ENCODE results near the gene EID1.

The EID1 gene

GRCh38 chr15:48888191-48888590 lies 10.3 kb downstream of the EID1 start:
- Histone ChIP-seq H3K4me2 (ENCODE audit: insufficient read depth, low read length) (no peak overlapping the region), H3K9ac (ENCODE audit: low read depth, low read length) (no peak overlapping the region), H4K20me1 (ENCODE audit: insufficient read depth, low read length) (no peaks in the 10 kb centered on the region), H2AFZ (ENCODE audit: low read depth, low read length) (no peak overlapping the region), H3K27me3 (ENCODE audit: insufficient read depth, low read length, poor library complexity) (no peaks in the 10 kb centered on the region), H3K36me3 (ENCODE audit: insufficient read depth, low read length) (no peaks in the 10 kb centered on the region), H3K4me1 (ENCODE audit: insufficient read depth, low read length) (no peaks in the 10 kb centered on the region), H3K27ac (ENCODE audit: low read length) (no peak overlapping the region), H3K79me2 (ENCODE audit: insufficient read depth, low read length) (no peaks in the 10 kb centered on the region), H3K9me3 (ENCODE audit: insufficient read depth, low read length, severe bottlenecking) (no peaks in the 10 kb centered on the region), H3K4me3 (ENCODE audit: low read depth in 1 of 2, low read length in 2 of 2) (no peak overlapping the region)
- ATAC-seq (ENCODE audit: insufficient read depth, low read depth) (no peak), DNase-seq (no peak)
- no peak for TF ChIP-seq EZH2 (IDR thresholded peaks at IDR 0.05; ENCODE audit: borderline replicate concordance, low read depth, low read length, severe bottlenecking)

GRCh38 chr15:48888836-48889235 lies 10.9 kb downstream of the EID1 start:
- H3K27me3 ChIP-seq (ENCODE audit: insufficient read depth, low read length, poor library complexity) = no peaks in the 10 kb centered on the region
- no peaks in the 10 kb centered on the region for H3K36me3 ChIP-seq (ENCODE audit: insufficient read depth, low read length)
- no peak overlapping the region for H3K27ac ChIP-seq (ENCODE audit: low read length)
- no peaks in the 10 kb centered on the region for H3K9me3 ChIP-seq (ENCODE audit: insufficient read depth, low read length, severe bottlenecking)
- H3K79me2 ChIP-seq (ENCODE audit: insufficient read depth, low read length) = no peaks in the 10 kb centered on the region
- no peak overlapping the region for H2AFZ ChIP-seq (ENCODE audit: low read depth, low read length)
- no peaks in the 10 kb centered on the region for H4K20me1 ChIP-seq (ENCODE audit: insufficient read depth, low read length)
- H3K9ac ChIP-seq (ENCODE audit: low read depth, low read length) = no peak overlapping the region
- ATAC-seq (ENCODE audit: insufficient read depth, low read depth) (no peak), DNase-seq (no peak)
- H3K4me3 ChIP-seq (ENCODE audit: low read depth in 1 of 2, low read length in 2 of 2) = no peak overlapping the region
- no peaks in the 10 kb centered on the region for H3K4me1 ChIP-seq (ENCODE audit: insufficient read depth, low read length)
- H3K4me2 ChIP-seq (ENCODE audit: insufficient read depth, low read length) = no peak overlapping the region
- TF ChIP-seq EZH2 (IDR thresholded peaks at IDR 0.05; ENCODE audit: borderline replicate concordance, low read depth, low read length, severe bottlenecking) (no peak), CTCF (IDR thresholded peaks at IDR 0.05; ENCODE audit: borderline replicate concordance, extremely low read depth, low read length, poor library complexity, severe bottlenecking) (no peak)

GRCh38 chr15:48889925-48890324 lies 12.0 kb downstream of the EID1 start:
- Histone ChIP-seq H3K36me3 (ENCODE audit: insufficient read depth, low read length) (no peaks in the 10 kb centered on the region), H3K4me3 (ENCODE audit: low read depth in 1 of 2, low read length in 2 of 2) (no peak overlapping the region), H3K4me2 (ENCODE audit: insufficient read depth, low read length) (no peak overlapping the region), H3K9me3 (ENCODE audit: insufficient read depth, low read length, severe bottlenecking) (no peaks in the 10 kb centered on the region), H3K27ac (ENCODE audit: low read length) (no peak overlapping the region), H3K79me2 (ENCODE audit: insufficient read depth, low read length) (no peaks in the 10 kb centered on the region), H4K20me1 (ENCODE audit: insufficient read depth, low read length) (no peaks in the 10 kb centered on the region), H3K27me3 (ENCODE audit: insufficient read depth, low read length, poor library complexity) (no peaks in the 10 kb centered on the region), H2AFZ (ENCODE audit: low read depth, low read length) (no peak overlapping the region), H3K9ac (ENCODE audit: low read depth, low read length) (no peak overlapping the region), H3K4me1 (ENCODE audit: insufficient read depth, low read length) (no peaks in the 10 kb centered on the region)
- TF ChIP-seq CTCF (IDR thresholded peaks at IDR 0.05; ENCODE audit: borderline replicate concordance, extremely low read depth, low read length, poor library complexity, severe bottlenecking) = no peak
- no peak for TF ChIP-seq EZH2 (IDR thresholded peaks at IDR 0.05; ENCODE audit: borderline replicate concordance, low read depth, low read length, severe bottlenecking)
- ATAC-seq (ENCODE audit: insufficient read depth, low read depth) = no peak
- no peak for DNase-seq

- Histone ChIP-seq H3K4me3 (ENCODE audit: low read depth in 1 of 2, low read length in 2 of 2) (no peak overlapping the region), H3K4me2 (ENCODE audit: insufficient read depth, low read length) (no peak overlapping the region), H3K4me1 (ENCODE audit: insufficient read depth, low read length) (no peaks in the 10 kb centered on the region), H4K20me1 (ENCODE audit: insufficient read depth, low read length) (no peaks in the 10 kb centered on the region), H3K27ac (ENCODE audit: low read length) (no peak overlapping the region), H3K36me3 (ENCODE audit: insufficient read depth, low read length) (no peaks in the 10 kb centered on the region), H3K27me3 (ENCODE audit: insufficient read depth, low read length, poor library complexity) (no peaks in the 10 kb centered on the region), H3K9me3 (ENCODE audit: insufficient read depth, low read length, severe bottlenecking) (no peaks in the 10 kb centered on the region), H3K79me2 (ENCODE audit: insufficient read depth, low read length) (no peaks in the 10 kb centered on the region), H2AFZ (ENCODE audit: low read depth, low read length) (no peak overlapping the region), H3K9ac (ENCODE audit: low read depth, low read length) (no peak overlapping the region)
- ATAC-seq (ENCODE audit: insufficient read depth, low read depth) (no peak), DNase-seq (no peak)
- TF ChIP-seq EZH2 (IDR thresholded peaks at IDR 0.05; ENCODE audit: borderline replicate concordance, low read depth, low read length, severe bottlenecking) = no peak
- no peak for TF ChIP-seq CTCF (IDR thresholded peaks at IDR 0.05; ENCODE audit: borderline replicate concordance, extremely low read depth, low read length, poor library complexity, severe bottlenecking)
These were observed 12.5 kb downstream of the EID1 start for GRCh38 chr15:48890375-48890972.

Measured in DND-41 (cell line).